ENCODE measurements around the gene NYNRIN. TPM values are rescaled to one million over a fixed set of nuclear protein-coding genes. Genes with fewer than 3 reads are reported as not detected.
A peak's percentile ranks its signal among the peaks of the same experiment; 100 is the strongest.

NYNRIN gene
- total and polyA plus RNA-seq, 2 donors (not counting 3 experiments of a cell fraction or from before 2014, with no cell fraction given) = 37.2 to 42.8 TPM

GRCh38 chr14:24418492-24418873 is 19.7 kb downstream of the NYNRIN start:
- H2AFZ ChIP-seq (ENCODE audit: low read depth, low read length) = no peak overlapping the region
- TSS peak; percentile 30 for BruUV-seq (replicated peaks)
- no peaks in the 10 kb centered on the region for H3K9me3 ChIP-seq (replicated peaks; ENCODE audit: control insufficient read depth, insufficient read depth, low read length)
- DNase-seq (ENCODE audit: low read depth, low spot score) (peak; percentile 78), FAIRE-seq (peak; percentile 98)
- no peaks in the 10 kb centered on the region for H4K20me1 ChIP-seq (replicated peaks; ENCODE audit: control insufficient read depth, extremely low read depth, insufficient read depth, low read length)
- H3K9me1 ChIP-seq (replicated peaks; ENCODE audit: control insufficient read depth, extremely low read depth, insufficient read depth, low read length) = no peaks in the 10 kb centered on the region
- peak; percentile 76 for TF ChIP-seq FOS (IDR thresholded peaks at IDR 0.05; ENCODE audit: borderline replicate concordance, insufficient read depth, low read length)
- peak; percentile 35 for TF ChIP-seq JUN (IDR thresholded peaks at IDR 0.05; ENCODE audit: borderline replicate concordance, insufficient read depth, insufficient read length, low read depth)
- no peak for TF ChIP-seq MYC (IDR thresholded peaks at IDR 0.05; ENCODE audit: low read depth, low read length)
- no peak for TF ChIP-seq GATA2 (IDR thresholded peaks at IDR 0.05; ENCODE audit: insufficient read depth, insufficient read length, low read depth, low read length)
- no peak for TF ChIP-seq MAX (IDR thresholded peaks at IDR 0.05; ENCODE audit: insufficient read depth, insufficient read length)
- TF ChIP-seq, protein P1, sequence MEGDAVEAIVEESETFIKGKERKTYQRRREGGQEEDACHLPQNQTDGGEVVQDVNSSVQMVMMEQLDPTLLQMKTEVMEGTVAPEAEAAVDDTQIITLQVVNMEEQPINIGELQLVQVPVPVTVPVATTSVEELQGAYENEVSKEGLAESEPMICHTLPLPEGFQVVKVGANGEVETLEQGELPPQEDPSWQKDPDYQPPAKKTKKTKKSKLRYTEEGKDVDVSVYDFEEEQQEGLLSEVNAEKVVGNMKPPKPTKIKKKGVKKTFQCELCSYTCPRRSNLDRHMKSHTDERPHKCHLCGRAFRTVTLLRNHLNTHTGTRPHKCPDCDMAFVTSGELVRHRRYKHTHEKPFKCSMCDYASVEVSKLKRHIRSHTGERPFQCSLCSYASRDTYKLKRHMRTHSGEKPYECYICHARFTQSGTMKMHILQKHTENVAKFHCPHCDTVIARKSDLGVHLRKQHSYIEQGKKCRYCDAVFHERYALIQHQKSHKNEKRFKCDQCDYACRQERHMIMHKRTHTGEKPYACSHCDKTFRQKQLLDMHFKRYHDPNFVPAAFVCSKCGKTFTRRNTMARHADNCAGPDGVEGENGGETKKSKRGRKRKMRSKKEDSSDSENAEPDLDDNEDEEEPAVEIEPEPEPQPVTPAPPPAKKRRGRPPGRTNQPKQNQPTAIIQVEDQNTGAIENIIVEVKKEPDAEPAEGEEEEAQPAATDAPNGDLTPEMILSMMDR (IDR thresholded peaks at IDR 0.05; ENCODE audit: extremely low read depth in 1 of 2, insufficient read depth in 1 of 2, low read depth in 1 of 2, low read length in 2 of 2) = no peak
- TF ChIP-seq POLR2AphosphoS5 (IDR thresholded peaks at IDR 0.05; ENCODE audit: insufficient read depth, low read depth, low read length) = peak; percentile 47
- TF ChIP-seq POLR2A (IDR thresholded peaks at IDR 0.05; ENCODE audit: low read depth, low read length) = peak; percentile 32
- no peak for TF ChIP-seq EZH2 (IDR thresholded peaks at IDR 0.05; ENCODE audit: borderline replicate concordance, low read depth, low read length, severe bottlenecking)
- dilution Hi-C loops (cut with MboI; ENCODE audit: extremely low pct_ligation_motif_present, low sequenced_read_pairs) = no loop called here
- POLR2A ChIA-PET = interaction anchor here (1.0 to 1.8 kb wide), 4 partner anchors 11 to 52 kb away, joined by 3 to 5 read pairs (median 4); partner anchors contain the start of genes KHNYN and NYNRIN
- H3K27ac ChIP-seq (ENCODE audit: insufficient read depth, low read depth, low read length) = peak overlapping the region; percentile 65
- intact Hi-C loops (cut with micrococcal nuclease) = no loop called here
- H3K9ac ChIP-seq (replicated peaks; ENCODE audit: extremely low read depth, insufficient read depth, low read length) = peak overlapping the region; percentile 31
- CTCF ChIA-PET = interaction anchor here (0.7 to 3.9 kb wide), 9 partner anchors 12 to 85 kb away, joined by 3 to 50 read pairs (median 4); partner anchors contain the start of genes NFATC4 and NYNRIN
- H3K4me1 ChIP-seq (ENCODE audit: control insufficient read depth, extremely low read depth, insufficient read depth, low read length) = peaks cover 21% of the 10 kb centered on the region
- no peak overlapping the region for H3K4me3 ChIP-seq (replicated peaks in 1 of 3; ENCODE audit: insufficient read depth in 1 of 3, low read depth in 1 of 3, low read length in 3 of 3)
- no peaks in the 10 kb centered on the region for H3K79me2 ChIP-seq (ENCODE audit: control insufficient read depth, insufficient read depth, low read length)
- H3K36me3 ChIP-seq (ENCODE audit: control insufficient read depth in 2 of 2, extremely low read depth in 1 of 2, insufficient read depth in 2 of 2, low read length in 2 of 2) = peaks cover 4 to 24% of the 10 kb centered on the region in 2 experiments
- H3K27me3 ChIP-seq (ENCODE audit: control insufficient read depth in 2 of 2, insufficient read depth in 2 of 2, low read length in 2 of 2) = no peaks in the 10 kb centered on the region
- H3K4me2 ChIP-seq (ENCODE audit: insufficient read depth, low read length) = peak overlapping the region; percentile 37

Data from endothelial cell of umbilical vein (primary cell).